Stimulated activated CD8-positive, alpha-beta memory T cell treated with anti-CD3 and anti-CD28 coated beads, Interleukin-15, amount 100 ng/mL, for 24 hours (primary cell): ENCODE measurements around the gene LPCAT2.

Source experiments
- DNase-seq: peaks from one replicate; pipeline ENCODE4 v3.0.0-alpha.2; 2020; ENCODE audit warnings: low read depth

The LPCAT2 gene

DNA sequence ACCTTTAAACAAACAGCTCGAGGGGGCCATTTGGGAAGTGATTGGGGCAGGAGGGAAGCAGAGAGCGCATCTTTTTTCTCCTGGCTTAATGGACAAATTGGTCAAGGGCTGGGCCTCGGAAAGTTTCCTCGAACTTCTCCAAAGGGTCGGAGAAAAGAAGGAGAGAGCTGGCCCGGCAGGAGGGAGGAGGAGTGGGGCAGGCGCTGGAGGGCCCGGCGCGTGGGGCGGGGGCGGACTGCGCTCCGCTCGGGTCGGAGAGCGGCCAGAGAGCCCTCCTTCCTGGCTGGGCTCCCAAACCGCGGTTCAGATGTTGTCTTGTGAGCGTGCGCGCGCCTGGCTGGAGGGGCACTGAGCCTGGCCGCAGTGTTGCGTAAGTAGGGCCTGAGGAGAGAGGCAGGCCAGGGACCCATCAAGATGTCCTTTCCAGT lies 28.6 kb upstream of the LPCAT2 start:
- DNase-seq: no peak

GRCh38 chr16:55481023-55481422 lies 27.8 kb upstream of the LPCAT2 start:
- no peak for DNase-seq

GRCh38 chr16:55482056-55482455 lies 26.8 kb upstream of the LPCAT2 start:
- no peak for DNase-seq

DNA sequence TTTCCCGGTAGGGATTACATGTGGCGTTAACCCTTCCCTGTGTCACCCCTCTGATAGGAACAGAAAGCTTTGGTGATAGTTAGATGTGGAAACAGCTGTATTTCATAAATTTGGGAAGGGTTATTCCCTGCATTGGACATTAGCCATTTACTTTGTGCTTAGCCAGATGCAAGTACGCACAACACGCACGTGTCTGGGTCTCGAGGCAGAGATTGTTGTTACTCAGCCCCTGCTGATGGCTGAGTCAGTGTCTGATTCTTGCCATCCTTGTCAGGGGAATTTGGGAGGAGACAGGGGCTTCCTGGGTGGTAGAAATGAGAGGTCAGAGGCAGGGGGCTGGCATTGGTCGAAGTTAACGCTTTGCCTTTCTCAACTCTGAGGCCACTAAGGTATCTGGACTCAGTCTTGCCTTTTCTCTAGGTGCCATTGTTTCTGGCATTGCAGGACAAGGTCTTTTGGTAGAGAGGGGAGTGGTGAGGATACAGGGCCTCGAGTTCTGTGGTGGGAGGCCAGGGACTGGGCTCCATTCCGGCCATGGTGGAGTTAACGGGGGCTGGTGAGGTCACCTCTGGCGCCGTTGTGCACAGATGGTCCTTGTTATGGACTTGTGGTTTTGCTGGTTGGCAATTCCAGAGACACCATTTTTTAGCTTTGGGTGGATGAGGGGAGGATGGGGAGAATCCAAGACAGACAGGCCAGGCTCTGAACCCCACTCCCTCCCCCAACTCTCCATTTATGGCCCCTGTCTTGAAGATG lies 21.6 kb upstream of the LPCAT2 start:
- no peak for DNase-seq

- no peak for DNase-seq
Observed at GRCh38 chr16:55488306-55488705, 20.6 kb upstream of the LPCAT2 start.

- no peak for DNase-seq
Observed at GRCh38 chr16:55489119-55489955, 19.5 kb upstream of the LPCAT2 start.

DNA sequence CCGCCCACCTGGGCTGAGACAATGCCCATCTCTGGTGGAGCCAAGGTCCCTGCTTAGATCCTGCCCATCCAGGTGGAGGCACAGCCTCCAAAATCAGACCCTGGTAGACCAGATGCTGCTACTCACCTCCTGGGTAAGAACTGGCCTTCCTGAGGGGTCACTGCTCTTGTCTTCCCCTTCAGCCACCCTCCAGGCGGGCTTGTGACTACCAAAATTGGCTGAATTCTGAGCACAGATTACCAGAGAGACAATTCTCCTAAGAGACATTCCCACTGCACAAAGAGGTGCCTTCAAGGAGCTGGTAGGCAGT lies 19.0 kb upstream of the LPCAT2 start:
- no peak for DNase-seq

DNA sequence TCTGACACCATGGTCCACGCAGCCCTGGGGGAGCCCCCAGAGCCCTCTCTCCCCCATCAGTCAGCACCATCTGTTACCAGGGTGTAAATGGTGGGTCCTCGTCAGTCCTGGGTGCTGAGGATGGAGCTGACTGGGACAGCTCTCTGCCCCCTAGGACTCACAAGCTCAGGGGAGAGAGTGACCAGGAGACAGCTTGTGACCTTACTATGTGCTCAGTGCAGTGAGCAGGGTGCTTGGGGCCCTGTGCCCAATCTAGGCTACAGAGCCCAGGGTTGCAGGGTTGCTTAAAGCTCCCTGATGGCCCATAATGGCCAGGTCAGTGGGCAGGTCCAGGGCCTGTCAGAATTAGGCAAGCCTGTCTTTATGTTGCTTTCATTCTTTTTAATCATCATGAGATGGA lies 18.6 kb upstream of the LPCAT2 start:
- DNase-seq: no peak

DNA sequence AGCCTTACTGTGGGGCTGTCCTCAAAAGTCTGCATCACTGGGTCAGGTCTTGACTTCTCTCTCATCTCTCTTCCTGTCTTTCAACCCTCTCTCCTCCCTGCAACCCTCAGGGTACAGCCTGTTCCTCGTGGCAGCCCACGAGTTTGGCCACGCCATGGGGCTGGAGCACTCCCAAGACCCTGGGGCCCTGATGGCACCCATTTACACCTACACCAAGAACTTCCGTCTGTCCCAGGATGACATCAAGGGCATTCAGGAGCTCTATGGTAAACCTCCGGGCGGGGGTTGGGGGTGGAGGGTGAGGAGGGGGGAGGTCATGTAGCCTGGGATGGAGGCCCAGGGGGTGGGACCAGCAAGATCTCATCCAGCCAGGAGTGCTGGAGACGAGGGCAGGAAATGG lies 17.2 kb upstream of the LPCAT2 start:
- no peak for DNase-seq

DNA sequence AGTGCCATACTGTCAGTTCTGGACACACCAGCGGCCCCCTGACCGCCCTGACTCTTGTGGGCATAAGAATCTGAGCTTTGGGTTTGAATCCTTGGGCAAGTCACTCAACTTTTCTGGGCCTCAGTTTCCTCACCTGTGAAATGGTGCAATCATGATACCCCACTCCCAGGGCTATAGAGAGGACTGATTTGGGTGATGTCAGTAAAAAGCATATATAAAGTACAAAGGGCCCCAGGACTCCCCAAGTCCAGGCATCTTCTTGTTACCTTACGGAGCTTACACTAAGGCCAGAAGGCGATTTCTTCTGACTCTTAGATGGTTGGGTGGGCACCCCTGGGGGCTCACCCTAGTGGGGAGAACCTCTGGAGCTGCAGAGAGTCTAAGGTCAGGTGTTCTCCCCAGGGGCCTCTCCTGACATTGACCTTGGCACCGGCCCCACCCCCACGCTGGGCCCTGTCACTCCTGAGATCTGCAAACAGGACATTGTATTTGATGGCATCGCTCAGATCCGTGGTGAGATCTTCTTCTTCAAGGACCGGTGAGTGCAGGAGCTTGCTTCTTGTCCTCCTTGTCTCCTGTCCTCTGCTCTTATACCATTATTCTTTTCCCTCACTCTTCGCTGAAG lies 16.0 kb upstream of the LPCAT2 start:
- DNase-seq: no peak

DNA sequence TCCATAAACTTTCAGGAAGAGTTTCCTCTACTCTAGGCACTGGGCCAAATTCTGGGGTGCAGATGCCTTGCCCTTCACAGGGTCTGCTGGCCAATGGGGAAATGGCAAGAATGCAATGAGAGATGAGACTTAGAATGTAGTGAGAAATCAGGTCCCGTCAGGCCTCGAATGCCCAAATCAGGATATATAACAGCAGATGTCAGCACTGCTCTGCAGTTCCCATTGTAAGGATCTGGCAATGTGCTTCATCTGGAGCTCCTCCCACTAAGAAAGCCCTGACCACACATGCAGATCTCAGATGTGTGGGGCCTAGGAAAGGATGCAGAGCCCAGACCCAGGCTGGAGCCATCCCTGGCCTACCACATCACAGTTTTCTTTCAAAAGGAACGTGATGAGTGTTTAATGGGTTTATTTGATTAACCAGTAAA lies 13.9 kb upstream of the LPCAT2 start:
- DNase-seq: no peak

GRCh38 chr16:55495616-55496289 lies 13.1 kb upstream of the LPCAT2 start:
- DNase-seq: no peak

GRCh38 chr16:55496509-55497145 lies 12.2 kb upstream of the LPCAT2 start:
- no peak for DNase-seq

- no peak for DNase-seq
Observed at GRCh38 chr16:55497558-55497957, 11.3 kb upstream of the LPCAT2 start.

GRCh38 chr16:55498101-55498500 lies 10.8 kb upstream of the LPCAT2 start:
- no peak for DNase-seq

- DNase-seq: no peak
Observed at GRCh38 chr16:55499281-55499680, 9.6 kb upstream of the LPCAT2 start.

DNA sequence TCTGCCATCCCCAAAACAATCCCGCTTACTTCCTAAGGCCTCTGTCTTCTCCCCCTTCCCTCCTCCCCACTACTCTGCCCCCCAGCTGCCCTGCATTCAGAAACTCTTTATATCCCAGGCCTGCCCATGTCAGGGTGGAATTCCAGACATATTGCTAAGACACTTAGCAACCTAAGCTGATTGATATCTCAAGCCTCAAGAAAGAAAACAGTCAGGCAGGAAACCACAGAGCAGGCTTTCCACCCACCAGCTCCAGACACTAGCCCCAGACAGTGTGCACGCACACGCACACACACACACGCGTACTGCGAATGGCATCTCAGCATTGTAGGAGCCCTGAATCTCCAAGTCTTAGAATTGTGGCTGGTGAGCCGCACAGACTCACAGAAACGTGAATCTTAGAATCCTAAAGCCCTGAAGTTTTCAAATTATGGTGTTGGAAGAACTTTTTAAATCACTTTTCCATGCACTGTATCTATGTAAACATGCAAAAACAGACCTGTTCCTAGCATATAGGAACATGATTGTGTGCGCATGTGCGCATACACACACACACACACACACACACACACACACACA lies 8.8 kb upstream of the LPCAT2 start:
- no peak for DNase-seq

- no peak for DNase-seq
Observed at GRCh38 chr16:55500530-55501011, 8.3 kb upstream of the LPCAT2 start.

GRCh38 chr16:55501549-55502322 lies 7.1 kb upstream of the LPCAT2 start:
- DNase-seq: no peak

DNA sequence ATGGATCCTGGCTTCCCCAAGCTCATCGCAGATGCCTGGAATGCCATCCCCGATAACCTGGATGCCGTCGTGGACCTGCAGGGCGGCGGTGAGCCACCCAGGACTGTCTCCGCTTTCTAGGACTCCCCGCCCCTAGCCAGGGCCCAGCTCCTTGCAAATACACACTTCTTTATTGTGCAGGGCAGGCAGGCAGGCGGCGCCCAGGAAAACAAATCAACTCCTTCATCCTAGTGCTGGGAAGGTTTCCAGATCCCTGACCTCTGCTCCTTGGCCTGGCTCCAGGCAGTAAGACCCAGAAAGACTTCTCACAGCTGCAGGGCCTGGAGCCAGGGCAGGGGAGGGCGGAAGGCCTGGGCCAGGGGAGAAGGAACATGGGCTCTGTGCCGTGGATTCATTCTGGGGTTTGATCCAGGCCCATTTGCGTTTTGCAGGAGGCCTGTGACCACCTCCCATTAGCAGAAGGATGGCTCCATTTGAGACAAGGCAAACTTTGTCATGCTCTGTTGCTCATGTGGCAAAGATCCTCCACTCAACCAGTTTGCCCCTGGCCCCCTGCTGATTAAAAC lies 6.0 kb upstream of the LPCAT2 start:
- DNase-seq: no peak
